Ectodermal cell (in vitro differentiated cells): Measurements from ENCODE around the gene ANP32B.
"Not testable (repeated sequence)": the region's sequence is repeated elsewhere in the genome, so short reads cannot be mapped to it uniquely, and the experiment has no call there.

Source experiments
- H3K27ac ChIP-seq: 2 replicates; pipeline ENCODE4 v1.7.0; 2013; ENCODE audit warnings: mild to moderate bottlenecking, low read depth, low read length; ENCODE audit not compliant: insufficient read depth, poor library complexity, severe bottlenecking
- H3K27me3 ChIP-seq: 2 replicates; pipeline ENCODE4 v1.7.0; 2013; ENCODE audit warnings: mild to moderate bottlenecking, low read length; ENCODE audit not compliant: insufficient read depth, control insufficient read depth, poor library complexity, severe bottlenecking
- H3K36me3 ChIP-seq: one replicate; pipeline ENCODE4 v1.7.0; 2013; ENCODE audit warnings: low read length; ENCODE audit not compliant: control insufficient read depth, insufficient read depth
- H3K4me1 ChIP-seq: one replicate; pipeline ENCODE4 v1.7.0; 2013; ENCODE audit warnings: low read length; ENCODE audit not compliant: control insufficient read depth, insufficient read depth
- H3K4me3 ChIP-seq: 2 replicates; pipeline ENCODE4 v1.7.0; 2013; ENCODE audit warnings: low read depth, low read length, control low read depth; ENCODE audit not compliant: insufficient read depth
- H3K9me3 ChIP-seq: 2 replicates; pipeline ENCODE4 v1.7.0; 2013; ENCODE audit warnings: mild to moderate bottlenecking, low read length, moderate library complexity; ENCODE audit not compliant: control insufficient read depth
- WGBS, 2 experiments: methylation state at CpG; one replicate each; pipeline ENCODE4 v1.1.7; 2013; ENCODE audit warnings: missing lambda C conversion rate in 2 of 2; 5-methylcytosine and 5-hydroxymethylcytosine counted together

The ANP32B gene

GRCh38 chr9:97944612-97945011 is 38.5 kb upstream of the ANP32B start:
- Histone ChIP-seq H3K4me1 (no peaks in the 10 kb centered on the region), H3K36me3 (no peaks in the 10 kb centered on the region), H3K9me3 (no peaks in the 10 kb centered on the region), H3K4me3 (no peak overlapping the region), H3K27ac (no peak overlapping the region), H3K27me3 (peaks cover 58% of the 10 kb centered on the region)
- 72 to 90% methylated on average over 3 of the region's 3 CpGs for WGBS, 2 experiments

DNA sequence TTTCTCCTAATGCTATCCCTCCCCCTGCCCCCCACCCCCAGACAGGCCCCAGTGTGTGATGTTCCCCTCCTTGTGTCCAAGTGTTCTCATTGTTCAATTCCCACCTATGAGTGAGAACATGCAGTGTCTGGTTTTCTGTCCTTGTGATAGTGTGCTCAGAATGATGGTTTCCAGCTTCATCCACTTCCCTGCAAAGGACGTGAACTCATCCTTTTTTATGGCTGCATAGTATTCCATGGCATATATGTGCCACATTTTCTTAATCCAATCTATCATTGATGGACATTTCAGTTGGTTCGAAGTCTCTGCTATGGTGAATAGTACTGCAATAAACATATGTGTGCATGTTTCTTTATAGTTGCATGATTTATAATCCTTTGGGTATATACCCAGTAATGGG is 37.7 kb upstream of the ANP32B start:
- not testable (repeated sequence) for H3K36me3 ChIP-seq, H3K27ac ChIP-seq, H3K4me1 ChIP-seq, H3K9me3 ChIP-seq, H3K4me3 ChIP-seq
- WGBS, 2 experiments = 60 to 76% methylated on average over 2 of the region's 2 CpGs
- H3K27me3 ChIP-seq = peaks cover 49% of the 10 kb centered on the region

- H3K9me3 ChIP-seq, H3K27ac ChIP-seq, H3K4me1 ChIP-seq, H3K36me3 ChIP-seq, H3K4me3 ChIP-seq: not testable (repeated sequence)
- peaks cover 33% of the 10 kb centered on the region for H3K27me3 ChIP-seq
- WGBS, 2 experiments = 57% methylated on average over 1 of the region's 2 CpGs; no CpG with 5 or more reads in 1 of the 2 experiments
These were observed 36.0 kb upstream of the ANP32B start for GRCh38 chr9:97947094-97947493.

- not testable (repeated sequence) for H3K4me3 ChIP-seq, H3K27me3 ChIP-seq, H3K4me1 ChIP-seq, H3K27ac ChIP-seq, H3K36me3 ChIP-seq, H3K9me3 ChIP-seq
- WGBS, 2 experiments = 79 to 84% methylated on average over 5 of the region's 5 CpGs
These were observed 32.3 kb upstream of the ANP32B start for GRCh38 chr9:97950873-97951272.

- H3K27me3 ChIP-seq = no peaks in the 10 kb centered on the region
These were observed 28.6 kb upstream of the ANP32B start for GRCh38 chr9:97954550-97954989.

GRCh38 chr9:97956331-97956730 is 26.8 kb upstream of the ANP32B start:
- Histone ChIP-seq H3K4me1 (no peaks in the 10 kb centered on the region), H3K27me3 (no peaks in the 10 kb centered on the region)

More at GRCh38 chr9:97954550-97954989, 28.6 kb upstream of the ANP32B start:
- Histone ChIP-seq H3K36me3 (no peaks in the 10 kb centered on the region), H3K4me1 (no peaks in the 10 kb centered on the region), H3K9me3 (no peaks in the 10 kb centered on the region), H3K4me3 (no peak overlapping the region), H3K27ac (no peak overlapping the region)

DNA sequence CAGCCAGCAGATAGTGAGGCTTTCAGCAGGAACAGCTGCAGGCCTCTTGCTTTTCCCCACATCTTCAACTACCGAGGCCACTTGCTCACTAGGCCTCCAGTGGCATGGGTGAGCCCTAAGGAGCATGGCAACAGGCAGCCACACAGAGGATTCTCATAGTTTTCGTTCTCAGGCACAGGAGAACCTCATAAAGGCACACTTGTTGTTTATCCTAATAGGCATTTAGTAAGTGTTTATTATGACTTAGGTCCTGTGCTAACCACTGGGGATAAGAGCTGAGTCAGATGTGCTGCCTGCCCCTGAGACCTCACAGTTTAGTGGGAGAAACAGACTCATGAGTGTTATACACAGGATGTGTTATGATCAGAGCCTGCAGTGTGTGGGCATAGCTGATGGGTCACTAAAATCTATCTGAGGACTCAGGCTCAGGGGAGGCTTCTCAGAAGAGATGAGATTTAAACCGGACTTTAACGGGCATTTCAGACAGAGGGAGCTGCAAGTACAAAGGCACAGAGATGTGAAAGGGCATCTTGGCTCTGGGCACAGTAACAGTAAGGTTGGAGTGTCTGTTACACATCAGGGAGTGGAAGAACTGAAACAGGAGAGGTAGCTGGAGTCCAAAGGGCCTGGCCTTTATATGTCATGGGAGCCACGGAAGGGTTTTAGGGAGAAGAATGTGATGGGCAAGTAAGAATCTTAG is 24.2 kb upstream of the ANP32B start:
- Histone ChIP-seq H3K4me3 (no peak overlapping the region), H3K4me1 (no peaks in the 10 kb centered on the region), H3K27me3 (peaks cover 4% of the 10 kb centered on the region), H3K27ac (no peak overlapping the region), H3K36me3 (no peaks in the 10 kb centered on the region), H3K9me3 (no peaks in the 10 kb centered on the region)
- 81 to 88% methylated on average over 5 of the region's 5 CpGs for WGBS, 2 experiments

More at GRCh38 chr9:97956331-97956730, 26.8 kb upstream of the ANP32B start:
- no peaks in the 10 kb centered on the region for H3K9me3 ChIP-seq
- H3K4me3 ChIP-seq = no peak overlapping the region
- no peak overlapping the region for H3K27ac ChIP-seq
- no peaks in the 10 kb centered on the region for H3K36me3 ChIP-seq

DNA sequence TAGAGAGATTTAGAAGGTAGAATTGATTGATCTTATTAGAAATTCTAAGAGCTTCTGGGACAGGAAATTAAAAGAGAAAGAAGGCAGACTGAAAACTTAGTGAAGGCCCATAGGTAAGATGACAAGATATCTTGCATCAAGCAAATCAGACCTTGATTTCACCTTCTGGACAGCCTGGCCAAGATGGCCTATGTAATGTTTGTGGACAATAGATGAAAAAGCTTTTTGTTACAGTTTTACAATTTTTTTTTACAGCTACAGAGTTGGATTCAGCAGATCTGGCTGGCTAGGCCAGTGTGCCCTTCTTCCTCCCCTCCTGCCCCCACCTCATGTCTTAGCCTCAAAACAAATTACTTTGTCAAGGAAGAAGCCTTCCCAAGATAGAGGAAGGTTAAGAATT is 23.6 kb upstream of the ANP32B start:
- no peaks in the 10 kb centered on the region for H3K4me1 ChIP-seq
- no peak overlapping the region for H3K4me3 ChIP-seq
- no peak overlapping the region for H3K27ac ChIP-seq
- no peaks in the 10 kb centered on the region for H3K9me3 ChIP-seq
- peaks cover 8% of the 10 kb centered on the region for H3K27me3 ChIP-seq
- no peaks in the 10 kb centered on the region for H3K36me3 ChIP-seq

DNA sequence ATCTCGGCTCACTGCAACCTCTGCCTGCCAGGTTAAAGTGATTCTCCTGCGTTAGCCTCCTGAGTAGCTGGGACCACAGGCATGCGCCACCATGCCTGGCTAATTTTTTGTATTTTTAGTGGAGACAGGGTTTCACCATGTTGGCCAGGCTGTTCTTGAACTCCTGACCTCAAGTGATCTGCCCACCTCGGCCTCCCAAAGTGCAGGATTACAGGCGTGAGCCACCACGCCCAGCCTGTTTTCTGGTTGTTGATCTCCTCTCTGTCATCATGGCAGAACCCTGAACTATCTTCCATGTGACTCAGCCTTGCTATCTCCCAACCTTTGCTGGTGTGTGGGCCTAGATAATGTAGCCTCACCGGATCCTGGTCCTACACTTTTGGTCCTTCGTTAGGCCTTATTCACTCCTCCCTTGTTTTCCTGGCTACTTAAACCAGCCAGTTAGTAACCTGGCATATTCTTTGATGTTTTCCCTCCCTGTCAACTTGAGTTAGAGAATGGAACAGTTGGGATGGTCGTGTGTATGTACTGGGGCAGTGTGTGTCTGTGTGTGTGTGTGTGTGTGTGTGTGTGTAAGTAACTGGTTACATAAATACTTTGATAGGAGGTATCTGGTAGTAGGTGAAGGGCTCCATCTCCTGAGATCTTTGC is 22.3 kb upstream of the ANP32B start:
- WGBS, 2 experiments = 86 to 90% methylated on average over 9 of the region's 9 CpGs

DNA sequence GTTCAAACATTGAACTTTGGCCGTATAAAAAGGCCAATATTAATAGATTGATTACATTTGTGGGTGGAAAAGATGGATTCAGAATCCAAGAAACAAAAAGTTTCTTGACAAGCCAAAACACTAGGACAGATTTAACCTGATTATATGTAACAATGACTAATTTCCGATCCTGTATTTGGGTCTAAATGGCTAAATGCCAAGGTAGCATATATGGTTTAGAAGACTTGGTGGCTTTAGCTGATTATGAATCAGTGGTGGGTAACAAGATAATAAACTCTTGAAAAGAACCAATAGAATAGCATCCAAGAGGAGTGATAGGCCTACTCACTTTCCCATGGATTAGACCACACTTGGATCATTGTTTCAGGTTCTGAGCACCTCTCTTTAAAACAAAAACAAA is 21.8 kb upstream of the ANP32B start:
- Histone ChIP-seq H3K4me1 (no peaks in the 10 kb centered on the region), H3K27ac (no peak overlapping the region), H3K27me3 (peaks cover 14% of the 10 kb centered on the region), H3K36me3 (no peaks in the 10 kb centered on the region), H3K9me3 (no peaks in the 10 kb centered on the region), H3K4me3 (no peak overlapping the region)
- WGBS, 2 experiments = 90 to 100% methylated on average over 2 of the region's 2 CpGs

More for the DNA sequence above, 22.3 kb upstream of the ANP32B start:
- peaks cover 14% of the 10 kb centered on the region for H3K27me3 ChIP-seq
- H3K36me3 ChIP-seq, H3K27ac ChIP-seq, H3K4me1 ChIP-seq, H3K4me3 ChIP-seq, H3K9me3 ChIP-seq: not testable (repeated sequence)
